ENCODE results near the gene DEXI.

DNA sequence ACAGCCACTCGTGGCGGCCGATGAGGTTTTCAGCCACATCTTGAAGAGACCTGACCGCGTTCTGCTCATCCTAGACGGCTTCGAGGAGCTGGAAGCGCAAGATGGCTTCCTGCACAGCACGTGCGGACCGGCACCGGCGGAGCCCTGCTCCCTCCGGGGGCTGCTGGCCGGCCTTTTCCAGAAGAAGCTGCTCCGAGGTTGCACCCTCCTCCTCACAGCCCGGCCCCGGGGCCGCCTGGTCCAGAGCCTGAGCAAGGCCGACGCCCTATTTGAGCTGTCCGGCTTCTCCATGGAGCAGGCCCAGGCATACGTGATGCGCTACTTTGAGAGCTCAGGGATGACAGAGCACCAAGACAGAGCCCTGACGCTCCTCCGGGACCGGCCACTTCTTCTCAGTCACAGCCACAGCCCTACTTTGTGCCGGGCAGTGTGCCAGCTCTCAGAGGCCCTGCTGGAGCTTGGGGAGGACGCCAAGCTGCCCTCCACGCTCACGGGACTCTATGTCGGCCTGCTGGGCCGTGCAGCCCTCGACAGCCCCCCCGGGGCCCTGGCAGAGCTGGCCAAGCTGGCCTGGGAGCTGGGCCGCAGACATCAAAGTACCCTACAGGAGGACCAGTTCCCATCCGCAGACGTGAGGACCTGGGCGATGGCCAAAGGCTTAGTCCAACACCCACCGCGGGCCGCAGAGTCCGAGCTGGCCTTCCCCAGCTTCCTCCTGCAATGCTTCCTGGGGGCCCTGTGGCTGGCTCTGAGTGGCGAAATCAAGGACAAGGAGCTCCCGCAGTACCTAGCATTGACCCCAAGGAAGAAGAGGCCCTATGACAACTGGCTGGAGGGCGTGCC is 35.1 kb downstream of the DEXI start:
- TF ChIP-seq, protein P1, sequence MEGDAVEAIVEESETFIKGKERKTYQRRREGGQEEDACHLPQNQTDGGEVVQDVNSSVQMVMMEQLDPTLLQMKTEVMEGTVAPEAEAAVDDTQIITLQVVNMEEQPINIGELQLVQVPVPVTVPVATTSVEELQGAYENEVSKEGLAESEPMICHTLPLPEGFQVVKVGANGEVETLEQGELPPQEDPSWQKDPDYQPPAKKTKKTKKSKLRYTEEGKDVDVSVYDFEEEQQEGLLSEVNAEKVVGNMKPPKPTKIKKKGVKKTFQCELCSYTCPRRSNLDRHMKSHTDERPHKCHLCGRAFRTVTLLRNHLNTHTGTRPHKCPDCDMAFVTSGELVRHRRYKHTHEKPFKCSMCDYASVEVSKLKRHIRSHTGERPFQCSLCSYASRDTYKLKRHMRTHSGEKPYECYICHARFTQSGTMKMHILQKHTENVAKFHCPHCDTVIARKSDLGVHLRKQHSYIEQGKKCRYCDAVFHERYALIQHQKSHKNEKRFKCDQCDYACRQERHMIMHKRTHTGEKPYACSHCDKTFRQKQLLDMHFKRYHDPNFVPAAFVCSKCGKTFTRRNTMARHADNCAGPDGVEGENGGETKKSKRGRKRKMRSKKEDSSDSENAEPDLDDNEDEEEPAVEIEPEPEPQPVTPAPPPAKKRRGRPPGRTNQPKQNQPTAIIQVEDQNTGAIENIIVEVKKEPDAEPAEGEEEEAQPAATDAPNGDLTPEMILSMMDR (conservative IDR thresholded peaks at IDR 0.05; ENCODE audit: low read depth, low read length): no peak
- TF ChIP-seq MXI1 (IDR thresholded peaks at IDR 0.05; ENCODE audit: borderline replicate concordance, low read depth, low read length) (no peak), RAD21 (IDR thresholded peaks at IDR 0.05; ENCODE audit: low read length) (no peak), MAFK (IDR thresholded peaks at IDR 0.05; ENCODE audit: low read depth, low read length) (no peak), POLR2A (IDR thresholded peaks at IDR 0.05; ENCODE audit: low read depth, low read length) (no peak), FOS (IDR thresholded peaks at IDR 0.05; ENCODE audit: low read depth, low read length) (no peak), RCOR1 (IDR thresholded peaks at IDR 0.05; ENCODE audit: insufficient replicate concordance, low read length) (no peak), SMC3 (IDR thresholded peaks at IDR 0.05; ENCODE audit: low read depth, low read length) (no peak), MAZ (IDR thresholded peaks at IDR 0.05; ENCODE audit: borderline replicate concordance, low read depth, low read length) (no peak), NFE2L2 (IDR thresholded peaks at IDR 0.05; ENCODE audit: low read depth, low read length) (no peak), BHLHE40 (IDR thresholded peaks at IDR 0.05; ENCODE audit: low read depth, low read length) (no peak)
- TF ChIP-seq, protein P2, sequence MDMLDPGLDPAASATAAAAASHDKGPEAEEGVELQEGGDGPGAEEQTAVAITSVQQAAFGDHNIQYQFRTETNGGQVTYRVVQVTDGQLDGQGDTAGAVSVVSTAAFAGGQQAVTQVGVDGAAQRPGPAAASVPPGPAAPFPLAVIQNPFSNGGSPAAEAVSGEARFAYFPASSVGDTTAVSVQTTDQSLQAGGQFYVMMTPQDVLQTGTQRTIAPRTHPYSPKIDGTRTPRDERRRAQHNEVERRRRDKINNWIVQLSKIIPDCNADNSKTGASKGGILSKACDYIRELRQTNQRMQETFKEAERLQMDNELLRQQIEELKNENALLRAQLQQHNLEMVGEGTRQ (IDR thresholded peaks at IDR 0.05; ENCODE audit: low read depth, low read length): no peak
- TF ChIP-seq, protein P3, sequence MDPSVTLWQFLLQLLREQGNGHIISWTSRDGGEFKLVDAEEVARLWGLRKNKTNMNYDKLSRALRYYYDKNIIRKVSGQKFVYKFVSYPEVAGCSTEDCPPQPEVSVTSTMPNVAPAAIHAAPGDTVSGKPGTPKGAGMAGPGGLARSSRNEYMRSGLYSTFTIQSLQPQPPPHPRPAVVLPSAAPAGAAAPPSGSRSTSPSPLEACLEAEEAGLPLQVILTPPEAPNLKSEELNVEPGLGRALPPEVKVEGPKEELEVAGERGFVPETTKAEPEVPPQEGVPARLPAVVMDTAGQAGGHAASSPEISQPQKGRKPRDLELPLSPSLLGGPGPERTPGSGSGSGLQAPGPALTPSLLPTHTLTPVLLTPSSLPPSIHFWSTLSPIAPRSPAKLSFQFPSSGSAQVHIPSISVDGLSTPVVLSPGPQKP (IDR thresholded peaks at IDR 0.05; ENCODE audit: borderline replicate concordance, low read depth, low read length): no peak
